ENCODE results near the gene PARP12. TPM values are rescaled to one million over a fixed set of nuclear protein-coding genes. Genes with fewer than 3 reads are reported as not detected.
A peak's percentile ranks its signal among the peaks of the same experiment; 100 is the strongest.

The PARP12 gene
- total RNA-seq, 1 donor from 2014 or later = 2.9 TPM

DNA sequence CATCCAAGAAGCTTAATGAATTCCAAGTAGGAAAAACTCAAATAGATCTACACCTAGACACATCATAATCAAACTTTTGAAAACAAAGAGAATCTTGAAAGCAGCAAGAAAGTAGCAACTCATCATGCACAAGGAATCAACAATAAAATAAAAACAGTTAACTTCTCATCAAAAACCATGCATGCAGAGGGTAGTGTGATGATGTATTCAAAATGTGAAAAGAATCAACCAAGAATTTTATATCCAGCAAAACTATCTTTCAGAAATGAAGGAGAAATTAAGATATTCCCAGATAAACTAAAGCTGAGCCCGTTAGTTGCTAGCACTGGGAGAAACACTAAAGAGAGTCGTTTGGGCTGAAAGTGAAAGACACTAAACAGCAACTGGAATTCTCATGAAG lies 4.3 kb upstream of the PARP12 start:
- Mint-ChIP-seq H3K9me3 (peaks cover 12% of the 10 kb centered on the region), H3K27me3 (ENCODE audit: low read depth) (peaks cover 27% of the 10 kb centered on the region), H3K27ac (ENCODE audit: unreplicated experiment) (no peak overlapping the region), H3K4me1 (no peaks in the 10 kb centered on the region), H3K36me3 (ENCODE audit: low read depth) (peaks cover 21% of the 10 kb centered on the region), H3K4me3 (no peak overlapping the region)
- TF ChIP-seq, protein P1, sequence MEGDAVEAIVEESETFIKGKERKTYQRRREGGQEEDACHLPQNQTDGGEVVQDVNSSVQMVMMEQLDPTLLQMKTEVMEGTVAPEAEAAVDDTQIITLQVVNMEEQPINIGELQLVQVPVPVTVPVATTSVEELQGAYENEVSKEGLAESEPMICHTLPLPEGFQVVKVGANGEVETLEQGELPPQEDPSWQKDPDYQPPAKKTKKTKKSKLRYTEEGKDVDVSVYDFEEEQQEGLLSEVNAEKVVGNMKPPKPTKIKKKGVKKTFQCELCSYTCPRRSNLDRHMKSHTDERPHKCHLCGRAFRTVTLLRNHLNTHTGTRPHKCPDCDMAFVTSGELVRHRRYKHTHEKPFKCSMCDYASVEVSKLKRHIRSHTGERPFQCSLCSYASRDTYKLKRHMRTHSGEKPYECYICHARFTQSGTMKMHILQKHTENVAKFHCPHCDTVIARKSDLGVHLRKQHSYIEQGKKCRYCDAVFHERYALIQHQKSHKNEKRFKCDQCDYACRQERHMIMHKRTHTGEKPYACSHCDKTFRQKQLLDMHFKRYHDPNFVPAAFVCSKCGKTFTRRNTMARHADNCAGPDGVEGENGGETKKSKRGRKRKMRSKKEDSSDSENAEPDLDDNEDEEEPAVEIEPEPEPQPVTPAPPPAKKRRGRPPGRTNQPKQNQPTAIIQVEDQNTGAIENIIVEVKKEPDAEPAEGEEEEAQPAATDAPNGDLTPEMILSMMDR (conservative IDR thresholded peaks at IDR 0.05) = no peak
- DNase-seq (ENCODE audit: low read depth, low spot score) = no peak

DNA sequence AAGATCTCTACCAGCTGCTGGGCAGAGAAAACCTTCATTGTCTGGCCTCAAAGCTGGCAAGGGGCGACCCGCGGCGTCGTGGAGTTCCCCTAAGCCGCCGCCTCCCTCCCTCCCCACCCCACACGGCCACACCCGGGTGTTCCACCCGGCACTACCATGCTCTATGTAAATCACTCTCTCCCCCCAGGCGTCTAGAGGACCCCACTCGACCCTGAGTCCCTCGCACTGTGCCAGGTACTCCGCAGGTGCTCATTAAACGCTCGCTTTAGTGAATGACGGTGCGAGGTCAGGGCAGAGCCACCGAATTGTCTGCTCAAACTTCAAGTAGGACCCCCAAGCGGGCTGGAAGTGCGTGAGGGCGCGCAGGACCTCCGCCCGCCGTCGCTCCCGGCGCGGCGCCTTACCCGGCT lies 628 bp downstream of the PARP12 start:
- Mint-ChIP-seq H3K36me3 (ENCODE audit: low read depth) (peaks cover 18% of the 10 kb centered on the region), H3K27me3 (ENCODE audit: low read depth) (peaks cover 54% of the 10 kb centered on the region), H3K4me1 (no peaks in the 10 kb centered on the region), H3K4me3 (peak overlapping the region; percentile 75), H3K9me3 (peaks cover 9% of the 10 kb centered on the region), H3K27ac (ENCODE audit: unreplicated experiment) (no peak overlapping the region)
- DNase-seq (ENCODE audit: low read depth, low spot score) = no peak
- TF ChIP-seq, protein P1 (conservative IDR thresholded peaks at IDR 0.05) = no peak

DNA sequence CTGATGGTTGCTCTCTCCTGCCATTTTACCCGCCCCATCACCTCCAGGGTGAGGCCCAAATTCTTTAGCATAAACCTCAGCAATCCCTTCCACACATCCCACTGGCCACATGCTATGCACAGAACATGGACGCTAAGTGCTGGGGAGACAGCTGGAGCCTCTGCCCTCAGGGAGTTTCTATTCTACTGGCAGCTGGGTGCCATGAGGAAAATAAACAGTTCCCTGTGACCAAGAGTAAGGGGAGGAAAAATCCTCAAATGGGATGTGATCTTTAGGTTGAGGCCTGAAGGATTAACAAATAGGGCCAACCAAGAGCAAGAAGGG lies 1.2 kb downstream of the PARP12 start:
- H3K36me3 Mint-ChIP-seq (ENCODE audit: low read depth) = peaks cover 13% of the 10 kb centered on the region
- no peak for DNase-seq (ENCODE audit: low read depth, low spot score)
- H3K4me3 Mint-ChIP-seq = peak overlapping the region; percentile 28
- peaks cover 49% of the 10 kb centered on the region for H3K27me3 Mint-ChIP-seq (ENCODE audit: low read depth)
- no peaks in the 10 kb centered on the region for H3K4me1 Mint-ChIP-seq
- TF ChIP-seq, protein P1 (conservative IDR thresholded peaks at IDR 0.05) = no peak
- peaks cover 4% of the 10 kb centered on the region for H3K9me3 Mint-ChIP-seq
- no peak overlapping the region for H3K27ac Mint-ChIP-seq (ENCODE audit: unreplicated experiment)

DNA sequence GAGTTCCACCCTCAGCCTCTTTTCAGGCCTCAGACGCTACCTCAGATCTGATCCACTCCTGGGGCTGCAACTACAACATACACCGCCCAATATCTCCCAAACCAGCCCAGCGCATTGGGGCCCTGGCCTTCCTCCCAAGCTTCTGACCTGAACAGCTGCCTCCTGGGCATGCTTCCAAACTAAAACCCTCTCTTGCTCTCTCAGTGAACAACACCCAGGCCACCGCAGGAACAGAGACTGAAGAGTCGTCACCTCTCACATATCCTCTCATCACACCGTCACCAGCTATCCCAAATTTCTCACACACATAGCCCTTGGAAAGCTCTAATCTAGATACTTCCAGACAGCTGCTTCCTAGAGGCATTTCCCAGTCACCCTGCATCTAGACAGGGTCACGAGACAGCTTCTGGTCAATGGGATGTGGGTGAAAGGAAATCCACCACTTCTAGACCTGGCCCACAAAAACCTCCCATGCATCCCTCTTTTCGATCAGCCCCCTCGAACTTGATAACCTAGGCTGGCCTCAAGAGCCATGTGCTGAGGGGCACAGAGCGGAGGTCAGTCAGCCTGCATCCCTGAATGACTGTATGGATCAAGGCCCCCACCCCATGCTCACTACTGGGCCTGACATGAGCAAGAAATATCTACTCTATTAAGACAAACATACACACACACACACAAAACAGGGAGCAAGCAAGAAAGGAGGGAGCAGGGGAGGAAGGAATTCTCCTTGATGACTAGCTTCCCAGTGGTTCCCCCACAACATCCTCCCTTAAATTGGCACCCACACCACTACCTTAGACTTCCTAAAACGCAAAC lies 1.8 kb downstream of the PARP12 start:
- TF ChIP-seq, protein P1 (conservative IDR thresholded peaks at IDR 0.05) = no peak
- Mint-ChIP-seq H3K27ac (ENCODE audit: unreplicated experiment) (no peak overlapping the region), H3K9me3 (peaks cover 3% of the 10 kb centered on the region), H3K4me1 (no peaks in the 10 kb centered on the region), H3K4me3 (peak overlapping the region; percentile 28), H3K27me3 (ENCODE audit: low read depth) (peaks cover 46% of the 10 kb centered on the region), H3K36me3 (ENCODE audit: low read depth) (peaks cover 9% of the 10 kb centered on the region)
- no peak for DNase-seq (ENCODE audit: low read depth, low spot score)

DNA sequence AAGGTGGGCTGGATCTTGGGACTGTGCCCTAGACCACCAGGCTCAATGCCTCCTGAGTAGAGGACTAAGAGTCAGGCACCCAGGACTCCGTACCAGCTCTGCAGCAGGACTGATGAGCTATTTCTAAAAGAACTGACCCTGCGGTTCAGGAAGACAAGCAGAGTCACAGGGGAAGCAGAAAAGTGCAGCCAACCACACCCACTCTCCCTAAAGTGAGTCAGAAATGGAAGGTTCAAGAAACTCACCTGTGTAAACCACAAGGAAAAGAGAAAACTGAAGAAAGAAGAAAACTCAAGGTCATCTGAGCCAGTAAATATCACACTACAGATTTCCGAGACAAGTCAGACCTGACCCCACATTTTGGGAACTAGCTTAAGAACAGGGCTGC lies 2.5 kb downstream of the PARP12 start:
- Mint-ChIP-seq H3K27ac (ENCODE audit: unreplicated experiment) (no peak overlapping the region), H3K36me3 (ENCODE audit: low read depth) (peaks cover 6% of the 10 kb centered on the region), H3K4me3 (peak overlapping the region; percentile 28), H3K9me3 (no peaks in the 10 kb centered on the region), H3K27me3 (ENCODE audit: low read depth) (peaks cover 44% of the 10 kb centered on the region), H3K4me1 (no peaks in the 10 kb centered on the region)
- TF ChIP-seq, protein P1 (conservative IDR thresholded peaks at IDR 0.05) = no peak
- DNase-seq (ENCODE audit: low read depth, low spot score) = no peak
